GM12878 (cell line): ENCODE results near the gene ASIC2.

Experiments
- BMI1 ChIP-seq: fragments of 450-650 bp; IDR thresholded peaks from 2 replicates; pipeline ENCODE4 v1.6.1; 2016; ENCODE audit warnings: mild to moderate bottlenecking, moderate library complexity, borderline replicate concordance
- CHD2 ChIP-seq: IDR thresholded peaks from 2 replicates; pipeline ENCODE4 v1.6.1; 2011; ENCODE audit warnings: low read depth, low read length, improper control_type of control experiment, borderline replicate concordance
- KAT2A ChIP-seq: conservative IDR thresholded peaks from 2 replicates; pipeline ENCODE4 v1.6.1; 2011; ENCODE audit warnings: low read depth, low read length; ENCODE audit not compliant: control insufficient read depth
- NBN ChIP-seq: fragments of 450-650 bp; IDR thresholded peaks from 2 replicates; pipeline ENCODE4 v1.6.1; 2016
- RAD51 ChIP-seq: fragments of 450-650 bp; IDR thresholded peaks from 2 replicates; pipeline ENCODE4 v1.6.1; 2016; ENCODE audit warnings: moderate library complexity, mild to moderate bottlenecking, inconsistent platforms
- RB1 ChIP-seq: fragments of 450-650 bp; formaldehyde crosslinking; IDR thresholded peaks from 2 replicates; pipeline ENCODE4 v1.6.1; 2017; ENCODE audit warnings: mild to moderate bottlenecking, borderline replicate concordance
- SMAD5 ChIP-seq: IDR thresholded peaks from 2 replicates; pipeline ENCODE4 v1.6.1; 2016; ENCODE audit warnings: antibody characterized with exemption, low read depth
- SMARCA5 ChIP-seq: fragments of 450-650 bp; IDR thresholded peaks from 2 replicates; pipeline ENCODE4 v1.6.1; 2017; ENCODE audit warnings: mild to moderate bottlenecking
- TBL1XR1 ChIP-seq: IDR thresholded peaks from 2 replicates; pipeline ENCODE4 v1.6.1; 2012; ENCODE audit warnings: low read depth, low read length, improper control_type of control experiment
- YY1 ChIP-seq: IDR thresholded peaks from 2 replicates; pipeline ENCODE4 v1.6.1; 2011; ENCODE audit warnings: low read depth, mild to moderate bottlenecking, low read length
- TF ChIP-seq, protein P1 (sequence below), 3 experiments: IDR thresholded peaks in 2 of 3; conservative IDR thresholded peaks in 1 of 3; 2 replicates each; pipeline ENCODE4 v1.5.1; 2011; ENCODE audit warnings: low read depth in 3 of 3, low read length in 3 of 3, mild to moderate bottlenecking in 3 of 3, control low read depth in 2 of 3, moderate library complexity in 2 of 3, inconsistent platforms in 1 of 3, mixed read lengths in 1 of 3; ENCODE audit not compliant: control insufficient read depth in 2 of 3, insufficient read depth in 1 of 3; ENCODE audit errors: extremely low read depth in 1 of 3
- TF ChIP-seq, protein P2 (sequence below): IDR thresholded peaks from 2 replicates; pipeline ENCODE4 v1.6.1; 2012; ENCODE audit warnings: low read depth, low read length, improper control_type of control experiment

DNA sequence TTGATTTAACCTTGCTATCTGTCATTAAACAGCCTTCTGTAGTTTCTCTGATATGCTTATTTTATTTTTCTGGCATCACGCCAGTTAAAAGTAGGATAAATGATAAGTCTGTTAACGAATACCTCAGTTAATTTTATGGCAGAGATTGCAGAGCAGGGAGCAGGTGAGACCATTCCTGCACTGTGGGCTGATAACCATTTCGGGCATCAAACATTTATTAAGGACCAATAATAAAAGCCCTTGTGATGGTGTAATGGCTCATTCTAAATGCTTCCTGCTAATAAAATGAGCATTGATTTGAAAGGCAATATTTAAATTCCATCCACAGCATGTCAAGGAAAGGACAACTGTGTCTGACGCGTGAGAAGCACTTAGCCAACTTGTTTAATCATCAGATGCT lies 94.1 kb downstream of the ASIC2 start:
- TF ChIP-seq KAT2A (no peak), TBL1XR1 (no peak), RB1 (no peak), SMARCA5 (no peak), NBN (no peak), RAD51 (no peak), SMAD5 (no peak), YY1 (no peak), BMI1 (no peak), CHD2 (no peak)
- TF ChIP-seq, protein P1, sequence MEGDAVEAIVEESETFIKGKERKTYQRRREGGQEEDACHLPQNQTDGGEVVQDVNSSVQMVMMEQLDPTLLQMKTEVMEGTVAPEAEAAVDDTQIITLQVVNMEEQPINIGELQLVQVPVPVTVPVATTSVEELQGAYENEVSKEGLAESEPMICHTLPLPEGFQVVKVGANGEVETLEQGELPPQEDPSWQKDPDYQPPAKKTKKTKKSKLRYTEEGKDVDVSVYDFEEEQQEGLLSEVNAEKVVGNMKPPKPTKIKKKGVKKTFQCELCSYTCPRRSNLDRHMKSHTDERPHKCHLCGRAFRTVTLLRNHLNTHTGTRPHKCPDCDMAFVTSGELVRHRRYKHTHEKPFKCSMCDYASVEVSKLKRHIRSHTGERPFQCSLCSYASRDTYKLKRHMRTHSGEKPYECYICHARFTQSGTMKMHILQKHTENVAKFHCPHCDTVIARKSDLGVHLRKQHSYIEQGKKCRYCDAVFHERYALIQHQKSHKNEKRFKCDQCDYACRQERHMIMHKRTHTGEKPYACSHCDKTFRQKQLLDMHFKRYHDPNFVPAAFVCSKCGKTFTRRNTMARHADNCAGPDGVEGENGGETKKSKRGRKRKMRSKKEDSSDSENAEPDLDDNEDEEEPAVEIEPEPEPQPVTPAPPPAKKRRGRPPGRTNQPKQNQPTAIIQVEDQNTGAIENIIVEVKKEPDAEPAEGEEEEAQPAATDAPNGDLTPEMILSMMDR (IDR thresholded peaks at IDR 0.05 in 2 of 3, conservative IDR thresholded peaks at IDR 0.05 in 1 of 3; ENCODE audit: control insufficient read depth in 2 of 3, extremely low read depth in 1 of 3, insufficient read depth in 1 of 3, low read depth in 3 of 3, low read length in 3 of 3), result no peak
- TF ChIP-seq, protein P2, sequence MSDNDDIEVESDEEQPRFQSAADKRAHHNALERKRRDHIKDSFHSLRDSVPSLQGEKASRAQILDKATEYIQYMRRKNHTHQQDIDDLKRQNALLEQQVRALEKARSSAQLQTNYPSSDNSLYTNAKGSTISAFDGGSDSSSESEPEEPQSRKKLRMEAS, result no peak
